HG03039 (cell line): ENCODE measurements around the gene CAMK1D.

ENCODE experiments used
- ATAC-seq: cut with Tn5 transposase; IDR thresholded peaks from one replicate; pipeline ENCODE4 v1.9.1; 2021; ENCODE audit warnings: mild to moderate bottlenecking, moderate library complexity; ENCODE audit not compliant: unreplicated experiment

Gene CAMK1D

GRCh38 chr10:12872577-12872976 is 523.2 kb downstream of the CAMK1D start:
- no peak for ATAC-seq

GRCh38 chr10:12873172-12873571 is 523.8 kb downstream of the CAMK1D start:
- ATAC-seq, result no peak

GRCh38 chr10:12874501-12874900 is 525.2 kb downstream of the CAMK1D start:
- no peak for ATAC-seq

GRCh38 chr10:12875100-12875499 is 525.8 kb downstream of the CAMK1D start:
- ATAC-seq, result no peak

DNA sequence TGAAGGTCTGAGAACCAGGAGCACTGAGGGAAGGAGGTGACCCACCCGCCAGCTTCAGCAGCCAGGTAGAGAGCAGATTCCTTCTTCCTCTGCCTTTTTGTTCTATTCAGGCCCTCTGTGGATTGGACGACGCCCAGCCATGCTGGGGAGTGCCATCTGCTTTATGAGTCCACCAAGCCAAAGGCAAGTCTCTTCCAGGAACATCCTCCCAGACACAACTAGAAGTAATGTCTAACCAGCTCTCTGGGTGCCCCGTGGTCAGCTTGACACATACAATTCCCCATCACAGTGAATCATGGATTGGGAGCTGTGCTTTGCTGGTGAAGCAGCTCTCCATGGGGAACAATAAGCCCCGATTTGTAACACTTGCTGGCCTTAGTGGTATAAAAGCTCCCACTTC is 526.9 kb downstream of the CAMK1D start:
- ATAC-seq, result no peak

GRCh38 chr10:12877150-12877549 is 527.8 kb downstream of the CAMK1D start:
- ATAC-seq, result no peak

GRCh38 chr10:12880423-12880822 is 531.1 kb downstream of the CAMK1D start:
- no peak for ATAC-seq

DNA sequence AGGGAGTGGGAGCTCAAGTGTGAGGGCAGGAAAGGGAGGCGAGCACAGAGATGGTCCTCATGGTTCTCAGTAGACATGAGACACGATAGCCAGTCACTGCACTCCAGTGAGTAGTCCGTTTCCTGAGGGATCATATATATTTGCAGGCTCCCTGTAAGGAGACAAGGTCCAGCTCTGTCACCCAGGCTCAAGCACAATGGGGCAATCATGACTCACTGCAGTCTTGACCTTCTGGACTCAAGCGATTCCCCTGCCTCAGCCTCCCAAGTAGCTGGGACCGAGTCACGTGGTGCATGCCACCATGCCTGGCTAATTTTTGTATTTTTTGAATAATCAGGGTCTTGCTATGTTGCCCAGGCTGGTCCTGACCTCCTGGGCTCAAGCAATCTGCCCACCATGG is 535.5 kb downstream of the CAMK1D start:
- no peak for ATAC-seq
